ENCODE measurements around the gene GRIA1.

GRIA1 gene

GRCh38 chr5:153699035-153699434, 208.6 kb downstream of the GRIA1 start:
- DNase-seq (ENCODE audit: low read depth, low spot score), result no peak
- no peak overlapping the region for H3K4me3 ChIP-seq (ENCODE audit: low read depth, low read length)
- TF ChIP-seq CTCF (IDR thresholded peaks at IDR 0.05; ENCODE audit: low read depth, low read length), result no peak
- in situ Hi-C loops (cut with HindIII; ENCODE audit: low sequenced_read_pairs), result no loop called here

GRCh38 chr5:153700940-153701339, 210.5 kb downstream of the GRIA1 start:
- DNase-seq (ENCODE audit: low read depth, low spot score), result peak; percentile 4

GRCh38 chr5:153702265-153702664, 211.8 kb downstream of the GRIA1 start:
- no peak for TF ChIP-seq CTCF (IDR thresholded peaks at IDR 0.05; ENCODE audit: low read depth, low read length)
- no peak overlapping the region for H3K4me3 ChIP-seq (ENCODE audit: low read depth, low read length)
- in situ Hi-C loops (cut with HindIII; ENCODE audit: low sequenced_read_pairs), result no loop called here
- no peak for DNase-seq (ENCODE audit: low read depth, low spot score)

More at GRCh38 chr5:153700940-153701339, 210.5 kb downstream of the GRIA1 start:
- TF ChIP-seq CTCF (IDR thresholded peaks at IDR 0.05; ENCODE audit: low read depth, low read length), result no peak
- no peak overlapping the region for H3K4me3 ChIP-seq (ENCODE audit: low read depth, low read length)
- in situ Hi-C loops (cut with HindIII; ENCODE audit: low sequenced_read_pairs), result no loop called here

GRCh38 chr5:153704110-153704509, 213.6 kb downstream of the GRIA1 start:
- no peak for DNase-seq (ENCODE audit: low read depth, low spot score)
- no peak overlapping the region for H3K4me3 ChIP-seq (ENCODE audit: low read depth, low read length)
- in situ Hi-C loops (cut with HindIII; ENCODE audit: low sequenced_read_pairs), result no loop called here
- no peak for TF ChIP-seq CTCF (IDR thresholded peaks at IDR 0.05; ENCODE audit: low read depth, low read length)

GRCh38 chr5:153707626-153708025, 217.2 kb downstream of the GRIA1 start:
- no peak for TF ChIP-seq CTCF (IDR thresholded peaks at IDR 0.05; ENCODE audit: low read depth, low read length)
- DNase-seq (ENCODE audit: low read depth, low spot score), result no peak
- H3K4me3 ChIP-seq (ENCODE audit: low read depth, low read length), result no peak overlapping the region
- in situ Hi-C loops (cut with HindIII; ENCODE audit: low sequenced_read_pairs), result no loop called here

GRCh38 chr5:153711755-153712154, 221.3 kb downstream of the GRIA1 start:
- peak; percentile 28 for TF ChIP-seq CTCF (IDR thresholded peaks at IDR 0.05; ENCODE audit: low read depth, low read length)
- DNase-seq (ENCODE audit: low read depth, low spot score), result no peak
- no peak overlapping the region for H3K4me3 ChIP-seq (ENCODE audit: low read depth, low read length)
- in situ Hi-C loops (cut with HindIII; ENCODE audit: low sequenced_read_pairs), result no loop called here

GRCh38 chr5:153712946-153713345, 222.5 kb downstream of the GRIA1 start:
- no peak for DNase-seq (ENCODE audit: low read depth, low spot score)
- no peak for TF ChIP-seq CTCF (IDR thresholded peaks at IDR 0.05; ENCODE audit: low read depth, low read length)
- no peak overlapping the region for H3K4me3 ChIP-seq (ENCODE audit: low read depth, low read length)
- in situ Hi-C loops (cut with HindIII; ENCODE audit: low sequenced_read_pairs), result no loop called here

Measured in astrocyte of the spinal cord (primary cell).